Endometrial microvascular endothelial cells (primary cell): Measurements from ENCODE around the gene MTCH1. TPM values are rescaled to one million over a fixed set of nuclear protein-coding genes. Genes with fewer than 3 reads are reported as not detected.

ENCODE experiments used
- total RNA-seq: library from RNA; depleted of rRNA; stranded (reverse); fragments of >200 nt; gene quantifications from one replicate; pipeline ENCODE4 v1.2.3, GENCODE V29; 2015; ENCODE audit errors: inconsistent ontology term

Gene MTCH1
- total RNA-seq, 1 donor from 2014 or later = 346 TPM

Other genes starting within 250 kb of the MTCH1 start
- gene CPNE5, start 146.8 kb downstream of the MTCH1 start, total RNA-seq = 3.5 TPM
- 67.2 TPM for gene PPIL1, start 111.4 kb downstream of the MTCH1 start, total RNA-seq
- gene C6orf89, start 100.2 kb downstream of the MTCH1 start, total RNA-seq = 49.9 TPM
- gene PI16, start 31.5 kb downstream of the MTCH1 start, total RNA-seq = not detected
- gene FGD2, start 19.5 kb upstream of the MTCH1 start, total RNA-seq = not detected
- 3.3 TPM for gene PIM1, start 184.0 kb upstream of the MTCH1 start, total RNA-seq